ENCODE data around the gene FKBP7.
"Not testable (repeated sequence)": the region's sequence is repeated elsewhere in the genome, so short reads cannot be mapped to it uniquely, and the experiment has no call there.

The FKBP7 gene, protein sequence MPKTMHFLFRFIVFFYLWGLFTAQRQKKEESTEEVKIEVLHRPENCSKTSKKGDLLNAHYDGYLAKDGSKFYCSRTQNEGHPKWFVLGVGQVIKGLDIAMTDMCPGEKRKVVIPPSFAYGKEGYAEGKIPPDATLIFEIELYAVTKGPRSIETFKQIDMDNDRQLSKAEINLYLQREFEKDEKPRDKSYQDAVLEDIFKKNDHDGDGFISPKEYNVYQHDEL

DNA sequence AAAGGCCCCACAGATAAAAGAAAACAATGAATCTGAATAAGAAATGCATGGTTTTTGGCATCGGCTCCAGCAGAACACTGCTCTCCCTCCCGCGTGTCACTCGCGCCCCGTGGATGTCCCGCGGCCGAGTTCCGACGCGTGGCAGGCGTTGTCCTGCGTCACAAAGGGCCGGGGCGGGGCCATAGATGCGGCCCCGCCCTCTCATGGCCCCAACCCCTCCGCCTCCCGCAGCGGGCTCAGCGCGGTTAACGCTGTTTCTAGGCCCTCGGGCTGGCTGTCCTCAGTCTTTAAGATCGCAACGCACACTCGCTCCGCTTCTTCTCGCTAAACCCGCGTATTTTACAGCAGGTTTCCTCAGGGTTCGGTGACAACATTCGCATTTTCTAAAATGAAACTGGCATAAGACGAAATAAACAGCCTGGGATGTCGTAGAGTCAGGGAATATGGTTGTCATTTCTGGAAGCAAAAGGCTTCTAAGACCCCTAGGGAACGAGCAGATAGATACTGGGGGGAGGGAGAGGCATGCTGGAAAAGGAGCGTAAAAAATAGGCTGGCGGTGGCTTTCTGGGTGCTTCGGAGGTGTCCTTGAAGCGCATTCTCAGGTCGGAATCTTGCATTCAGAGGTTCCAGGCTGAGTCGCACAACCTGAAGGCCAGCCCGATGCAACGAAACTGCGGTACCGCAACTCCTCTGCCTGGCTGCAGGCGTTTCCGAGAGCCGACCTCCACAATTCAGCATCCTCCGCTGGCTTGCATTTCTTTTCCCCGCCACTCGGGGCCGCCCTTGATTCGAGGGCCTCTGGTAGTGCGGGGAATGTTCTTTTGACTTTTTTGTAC, at the start of gene FKBP7:
Gene FKBP7 (minus strand): TSS at position 162 of the 836 bp plus-strand sequence. CDS start 101 bp downstream, at position 61.
- peak; percentile 89 for DNase-seq

DNA sequence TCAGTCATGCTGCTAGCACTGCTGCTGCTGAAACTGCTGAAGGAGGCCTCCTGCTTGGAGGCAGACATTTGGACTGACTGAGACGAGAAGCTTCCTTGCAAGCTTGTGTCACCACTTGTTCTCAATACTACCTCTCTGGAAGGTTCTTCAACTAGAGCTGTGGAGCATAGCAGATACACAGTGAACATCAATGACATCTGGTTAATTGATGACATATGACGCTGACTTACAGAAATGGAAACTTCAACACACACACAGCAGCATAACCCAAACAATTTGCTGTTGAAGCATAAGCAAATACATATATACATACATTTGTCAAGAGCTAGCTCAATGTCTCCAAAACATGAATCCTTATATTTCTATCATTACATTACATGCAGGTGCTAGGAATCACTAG, 49.2 kb upstream of the FKBP7 start:
- DNase-seq: no peak

DNA sequence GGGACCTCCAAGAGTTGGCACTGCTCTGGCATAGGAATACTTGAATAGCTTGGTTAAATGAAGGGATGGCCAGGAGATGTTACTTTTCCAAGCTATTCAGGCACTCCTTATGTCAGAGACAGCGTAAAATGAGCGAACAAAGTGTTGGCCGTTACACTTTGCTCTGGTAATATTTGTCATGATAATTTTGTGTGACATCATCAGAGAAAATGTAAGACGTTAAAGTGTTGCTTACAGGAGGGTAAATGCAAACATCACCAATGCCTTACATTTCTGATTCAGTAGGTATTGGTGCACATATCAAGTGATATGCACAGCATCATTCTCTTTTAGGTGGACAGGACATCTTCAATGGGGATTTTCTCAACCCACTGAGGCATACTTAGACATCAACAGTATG, 47.9 kb upstream of the FKBP7 start:
- DNase-seq: no peak

DNA sequence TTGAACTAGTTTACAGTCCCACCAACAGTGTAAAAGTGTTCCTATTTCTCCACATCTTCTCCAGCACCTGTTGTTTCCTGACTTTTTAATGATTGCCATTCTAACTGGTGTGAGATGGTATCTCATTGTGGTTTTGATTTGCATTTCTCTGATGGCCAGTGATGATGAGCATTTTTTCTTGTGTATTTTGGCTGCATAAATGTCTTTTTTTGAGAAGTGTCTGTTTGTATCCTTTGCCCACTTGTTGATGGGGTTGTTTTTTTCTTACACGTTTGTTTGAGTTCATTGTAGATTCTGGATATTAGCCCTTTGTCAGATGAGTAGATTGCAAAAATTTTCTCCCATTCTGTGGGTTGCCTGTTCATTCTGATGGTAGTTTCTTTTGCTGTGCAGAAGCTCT, 47.1 kb upstream of the FKBP7 start:
- DNase-seq: not testable (repeated sequence)

DNA sequence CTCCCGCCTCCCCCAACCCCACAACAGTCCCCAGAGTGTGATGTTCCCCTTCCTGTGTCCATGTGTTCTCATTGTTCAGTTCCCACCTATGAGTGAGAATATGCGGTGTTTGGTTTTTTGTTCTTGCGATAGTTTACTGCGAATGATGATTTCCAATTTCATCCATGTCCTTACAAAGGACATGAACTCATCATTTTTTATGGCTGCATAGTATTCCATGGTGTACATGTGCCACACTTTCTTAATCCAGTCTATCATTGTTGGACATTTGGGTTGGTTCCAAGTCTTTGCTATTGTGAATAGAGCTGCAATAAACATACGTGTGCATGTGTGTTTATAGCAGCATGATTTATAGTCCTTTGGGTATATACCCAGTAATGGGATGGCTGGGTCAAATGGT, 46.6 kb upstream of the FKBP7 start:
- not testable (repeated sequence) for DNase-seq

DNA sequence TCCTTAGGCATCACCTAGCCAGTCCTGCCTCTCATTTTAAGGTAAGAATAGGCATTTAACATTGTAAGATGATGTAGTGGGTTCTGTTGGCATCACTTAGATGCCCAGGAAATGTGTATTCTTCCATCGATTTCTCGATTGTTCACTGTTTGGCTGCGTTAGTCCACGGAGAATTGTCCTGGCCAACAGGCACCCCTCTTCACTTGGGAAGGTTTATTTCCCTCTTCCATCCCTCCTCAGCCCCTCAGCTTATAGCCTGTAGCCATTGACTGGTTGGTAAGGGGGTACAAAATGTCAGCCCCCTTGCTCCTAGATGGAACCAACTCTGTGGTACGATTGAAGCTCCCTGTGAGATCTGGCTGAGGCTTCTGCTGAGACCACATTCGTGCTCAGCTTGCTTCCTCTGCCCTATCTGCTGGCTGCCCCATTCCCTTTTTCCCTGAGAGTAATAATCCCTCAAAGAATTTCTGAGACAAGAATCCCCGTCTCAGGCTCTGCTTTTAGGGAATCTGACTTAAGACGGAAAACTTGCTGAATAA, 45.3 kb upstream of the FKBP7 start:
- peak; percentile 7 for DNase-seq

DNA sequence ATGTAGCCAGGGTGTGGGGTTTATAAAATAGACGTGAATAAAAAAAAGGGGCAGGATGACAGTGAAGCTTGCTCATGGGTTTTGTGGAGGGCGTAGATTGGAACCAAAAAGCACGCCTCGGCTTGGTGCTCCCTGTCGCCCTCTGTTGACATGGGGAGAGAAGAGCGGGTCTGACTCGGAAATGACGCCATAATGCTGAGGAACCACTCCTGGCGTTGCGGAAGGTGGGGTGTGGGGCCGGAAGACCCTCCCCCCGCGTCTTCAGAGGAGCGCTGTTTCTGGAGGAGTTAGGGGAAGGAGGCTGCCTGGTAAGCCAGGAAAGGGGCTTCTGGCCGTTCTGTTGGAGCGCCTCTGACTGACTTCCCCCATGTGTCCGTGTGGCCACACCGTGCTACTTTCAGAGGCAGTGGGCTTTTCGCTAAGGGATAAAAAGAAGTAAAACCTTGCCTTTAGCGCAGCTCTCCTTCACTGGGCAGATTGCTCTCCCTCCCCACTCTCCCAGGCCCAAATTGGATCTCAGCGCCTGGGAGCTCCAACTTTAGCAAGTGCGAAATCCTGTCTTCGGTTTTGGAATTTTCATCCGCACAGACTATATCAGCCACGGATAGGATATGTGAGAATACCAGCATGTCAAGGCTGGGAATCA, 44.7 kb upstream of the FKBP7 start:
- peak; percentile 88 for DNase-seq

DNA sequence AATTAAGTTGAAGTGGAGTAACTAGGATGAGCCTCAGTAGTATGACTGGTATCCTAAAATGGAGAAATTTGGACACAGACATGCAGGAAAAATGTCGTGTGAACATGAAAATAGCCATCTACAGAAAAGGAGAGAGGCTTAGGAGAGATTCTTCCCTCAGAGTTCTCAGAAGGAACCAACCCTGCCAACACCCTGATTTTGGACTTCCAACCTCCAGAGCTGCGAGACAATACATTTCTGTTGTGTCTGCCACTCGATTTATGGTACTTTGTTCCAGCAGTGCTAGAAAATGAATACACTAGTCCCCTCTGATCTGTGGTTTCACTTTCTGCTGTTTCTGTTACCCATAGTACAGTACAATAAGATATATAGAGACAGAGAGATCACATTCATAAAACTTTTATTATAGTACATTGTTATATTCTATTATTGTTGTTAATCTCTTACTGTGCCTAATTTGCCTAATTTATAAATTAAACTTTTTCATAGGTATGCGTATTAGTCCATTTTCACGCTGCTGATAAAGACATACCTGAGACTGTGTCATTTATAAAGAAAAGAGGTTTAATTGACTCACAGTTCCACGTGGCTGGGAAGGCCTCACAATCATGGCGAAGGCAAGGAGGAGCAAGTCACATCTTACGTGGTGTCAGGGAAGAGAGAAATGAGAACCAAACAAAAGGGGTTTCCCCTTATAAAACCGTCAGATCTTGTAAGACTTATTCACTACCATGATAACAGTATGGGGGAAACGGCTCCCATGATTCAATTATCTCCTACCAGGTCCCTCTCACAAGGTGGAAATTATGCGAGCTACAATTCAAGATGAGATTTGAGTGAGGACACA, 43.1 kb upstream of the FKBP7 start:
- no peak for DNase-seq

DNA sequence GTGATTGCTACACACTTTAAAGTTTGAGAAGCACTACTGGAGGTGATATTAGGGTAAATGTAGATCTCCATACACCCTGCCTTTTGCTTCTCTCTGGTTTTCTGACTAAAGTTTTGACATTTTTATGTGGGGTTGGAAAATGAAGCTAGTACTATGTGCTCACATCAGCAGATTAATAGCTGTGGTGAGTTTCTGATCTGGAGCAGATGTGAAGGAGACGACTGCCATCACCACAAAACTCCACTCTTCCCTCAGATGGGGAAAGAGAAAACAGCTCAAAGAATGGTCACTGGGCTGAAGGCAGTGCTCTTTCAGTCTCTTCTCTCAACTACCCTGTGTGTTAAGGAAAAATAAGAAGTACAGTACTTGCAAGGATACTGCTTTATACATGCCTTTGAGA, 39.1 kb upstream of the FKBP7 start:
- no peak for DNase-seq

DNA sequence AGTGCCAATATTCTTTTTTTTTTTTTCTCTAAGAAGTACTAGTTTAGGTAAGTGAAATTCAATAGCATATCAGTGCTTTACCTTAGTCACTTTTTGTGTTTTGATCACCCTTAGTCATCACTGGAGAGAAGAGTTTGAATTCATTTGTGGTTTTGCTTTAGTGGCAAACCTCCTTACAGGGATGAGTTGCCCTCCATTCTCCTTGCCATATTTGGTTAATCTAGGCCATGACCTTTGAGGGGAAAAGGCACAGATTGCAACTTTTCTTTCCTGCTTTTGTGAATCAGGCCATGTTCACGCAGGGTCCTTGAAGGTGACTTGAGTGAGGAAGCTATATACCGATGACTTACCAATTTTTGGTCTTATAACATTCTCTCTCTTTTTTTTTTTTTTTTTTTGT, 36.3 kb upstream of the FKBP7 start:
- no peak for DNase-seq

DNA sequence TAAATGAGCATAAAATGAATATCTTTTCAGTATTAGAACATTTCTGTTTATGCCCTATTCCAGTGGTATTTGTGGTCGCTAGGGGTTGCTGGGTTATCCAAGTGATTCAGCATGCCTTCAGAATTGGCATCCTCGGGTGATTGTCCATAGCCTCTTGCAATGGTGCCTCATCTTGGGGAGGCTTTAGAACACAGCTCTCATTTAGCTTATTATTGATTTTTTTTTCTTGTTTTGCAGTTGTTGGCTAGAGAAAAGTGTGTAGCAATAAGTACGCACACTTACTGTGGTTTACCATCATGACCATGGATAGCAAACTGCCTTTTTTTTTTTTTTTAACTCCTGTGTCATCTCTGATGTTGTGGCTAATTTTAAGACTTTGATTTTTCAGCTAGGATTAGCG, 35.5 kb upstream of the FKBP7 start:
- no peak for DNase-seq

DNA sequence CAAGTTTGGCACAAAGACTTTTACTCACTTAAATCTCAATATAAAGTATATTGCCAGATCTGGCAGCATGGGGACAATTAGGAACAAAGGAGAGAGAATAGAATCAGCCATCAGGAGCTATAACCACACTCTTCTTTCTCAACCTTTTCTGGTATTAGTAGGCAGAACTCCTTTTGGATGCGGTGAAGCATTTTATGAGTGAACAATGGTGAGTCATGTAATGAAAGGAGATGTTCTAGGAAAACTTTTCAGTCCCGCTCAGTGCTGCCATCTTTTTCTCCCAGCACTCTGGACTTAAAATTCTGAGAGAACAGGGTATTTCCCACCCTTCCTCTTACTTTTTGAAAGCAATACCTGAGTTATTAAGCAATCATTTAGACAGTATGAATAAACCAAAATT, 34.1 kb upstream of the FKBP7 start:
- DNase-seq: no peak

DNA sequence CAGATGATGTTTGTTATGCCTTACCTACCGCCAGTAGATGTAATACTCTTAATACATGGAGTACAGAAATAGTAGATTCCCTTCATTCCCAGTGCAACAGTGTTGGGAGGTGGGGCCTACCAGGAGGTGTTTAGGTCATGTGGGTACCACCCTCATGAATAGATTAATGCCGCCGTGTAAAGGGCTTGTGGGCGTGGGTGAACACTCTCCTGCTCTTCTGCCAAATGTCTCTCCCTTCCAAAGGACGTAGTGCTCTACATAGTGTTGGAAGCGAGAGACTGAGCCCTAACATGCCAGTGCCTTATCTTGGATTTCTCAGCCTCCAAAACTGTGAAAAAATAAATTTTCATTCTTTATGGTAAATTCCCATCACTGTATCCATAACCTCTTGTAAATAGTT, 32.0 kb upstream of the FKBP7 start:
- no peak for DNase-seq

DNA sequence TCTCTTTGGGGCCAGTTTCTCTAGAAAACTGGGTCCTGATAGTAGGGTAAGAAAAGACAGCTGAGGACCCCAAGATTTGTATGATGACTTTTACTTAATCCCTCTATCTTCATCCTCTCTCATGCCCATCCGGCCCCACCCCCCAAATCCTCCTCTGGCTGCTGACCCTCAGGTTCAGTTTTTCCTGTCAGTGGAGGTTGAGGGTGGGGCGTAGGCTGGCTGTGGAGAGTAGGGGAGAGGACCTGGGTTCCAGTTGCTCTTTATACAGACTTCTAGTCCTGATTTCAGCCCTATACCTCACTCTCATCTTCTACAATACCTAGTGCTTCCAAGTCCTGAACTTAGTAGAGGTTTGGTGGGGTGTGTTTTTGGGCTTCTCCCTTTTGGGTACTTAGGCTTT, 30.2 kb upstream of the FKBP7 start:
- no peak for DNase-seq

DNA sequence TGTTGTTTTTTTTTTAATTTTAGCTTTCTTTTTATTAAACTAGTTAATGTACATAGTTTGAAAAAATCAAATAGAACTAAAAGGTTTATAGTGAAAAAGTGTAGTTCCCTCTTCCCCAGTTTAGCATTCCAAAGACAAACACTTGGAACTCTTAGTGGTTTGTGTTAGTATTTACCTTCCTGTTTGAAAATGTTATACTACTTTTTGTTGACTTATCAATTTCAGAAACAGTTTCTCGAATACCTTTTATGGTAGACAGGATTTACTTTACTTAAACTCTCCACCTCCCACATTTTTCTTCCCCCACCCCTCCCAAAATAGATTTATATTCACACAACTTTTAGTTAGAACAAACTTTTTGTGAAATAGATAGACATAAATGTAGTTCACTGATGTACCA, 28.5 kb upstream of the FKBP7 start:
- DNase-seq: no peak

DNA sequence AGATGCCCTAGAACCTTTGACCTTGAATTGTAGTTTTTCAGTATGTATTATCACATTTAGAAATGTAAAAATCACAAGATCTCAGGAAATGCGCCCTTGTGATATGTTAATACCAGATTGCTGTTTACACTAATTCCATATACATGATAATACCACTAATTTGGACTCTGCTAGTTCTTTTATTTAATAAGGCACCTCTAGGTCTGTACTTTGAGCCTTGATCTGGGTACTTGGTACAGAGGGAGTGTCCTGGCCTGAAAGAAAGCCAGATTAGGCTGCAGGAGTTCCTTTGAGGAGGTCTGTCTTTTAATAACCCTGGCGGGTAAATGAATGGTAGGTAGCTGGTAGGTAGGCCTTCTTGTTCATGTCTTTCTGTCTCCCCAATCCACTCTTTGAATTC, 28.1 kb upstream of the FKBP7 start:
- DNase-seq: no peak

DNA sequence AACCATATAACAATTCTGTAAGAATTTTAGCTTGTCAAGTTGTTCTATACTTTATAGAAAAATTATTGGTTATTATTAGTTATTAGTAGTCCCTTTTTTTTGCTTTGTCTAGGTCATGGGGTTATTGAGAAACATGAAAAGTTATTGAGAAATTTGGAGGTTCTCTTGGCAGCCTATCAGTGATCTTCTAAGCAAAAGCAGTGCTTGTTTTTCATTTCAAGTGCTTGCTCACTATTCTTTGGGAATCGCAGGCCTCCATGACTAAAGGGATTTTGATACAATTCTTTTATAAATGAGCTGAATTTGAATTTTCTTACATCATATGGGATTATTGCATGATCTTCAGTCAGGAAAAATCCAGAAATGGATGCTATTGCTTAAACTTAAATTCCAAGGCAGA, 27.7 kb upstream of the FKBP7 start:
- no peak for DNase-seq

DNA sequence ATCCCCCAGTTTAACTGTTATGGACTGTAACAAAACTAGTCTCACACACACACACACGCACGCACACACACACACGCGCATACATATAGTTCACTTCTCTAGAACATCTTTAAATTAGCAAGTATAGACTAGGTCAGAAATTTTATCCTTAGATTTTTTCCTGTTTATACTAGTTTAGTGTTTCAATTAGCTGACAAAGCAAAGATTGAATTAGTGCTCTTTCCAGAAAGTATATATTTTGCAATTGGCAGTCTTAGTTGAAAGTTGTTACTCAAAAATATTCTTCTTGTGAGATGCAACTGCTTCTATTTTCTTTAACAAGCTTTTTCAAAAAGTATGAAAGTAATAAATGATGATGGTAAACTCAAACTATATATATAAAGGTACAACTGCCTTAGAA, 24.4 kb upstream of the FKBP7 start:
- no peak for DNase-seq

DNA sequence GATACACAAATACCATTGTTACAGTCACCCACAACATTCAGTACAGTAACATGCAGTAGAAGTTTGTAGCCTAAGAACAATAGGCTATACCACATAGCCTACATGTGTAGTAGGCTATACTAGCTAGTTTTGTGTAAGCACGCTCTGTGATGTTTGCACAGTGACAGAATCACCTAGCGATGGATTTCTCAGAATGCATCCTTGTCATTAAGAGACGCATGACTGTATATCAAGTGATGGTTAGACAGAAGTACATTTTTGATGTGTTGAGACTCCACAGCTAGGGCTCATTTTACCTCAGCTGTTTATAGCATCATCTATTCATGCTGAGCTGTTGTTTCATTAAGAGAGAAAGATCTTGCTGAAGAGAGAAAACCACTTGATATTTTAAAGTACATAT, 21.2 kb upstream of the FKBP7 start:
- DNase-seq: no peak

DNA sequence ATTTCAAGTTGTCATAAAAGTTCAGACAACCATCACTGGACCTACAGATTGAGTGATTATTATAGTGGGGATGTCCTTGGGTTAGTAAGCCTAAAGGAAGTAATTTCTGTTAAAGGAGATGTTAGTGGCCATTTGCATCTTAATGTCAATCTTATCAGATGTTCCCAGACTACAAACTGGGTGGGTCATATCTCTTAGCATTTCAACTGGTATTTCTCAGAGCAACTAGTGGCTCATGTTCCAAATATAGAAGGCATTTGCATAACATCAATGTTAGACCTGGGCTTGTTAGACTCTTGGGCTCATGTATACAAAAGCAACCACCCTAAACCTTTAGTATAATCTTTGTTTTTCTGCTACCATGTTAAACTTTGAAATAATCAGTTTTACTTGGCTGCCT, 19.7 kb upstream of the FKBP7 start:
- no peak for DNase-seq

DNA sequence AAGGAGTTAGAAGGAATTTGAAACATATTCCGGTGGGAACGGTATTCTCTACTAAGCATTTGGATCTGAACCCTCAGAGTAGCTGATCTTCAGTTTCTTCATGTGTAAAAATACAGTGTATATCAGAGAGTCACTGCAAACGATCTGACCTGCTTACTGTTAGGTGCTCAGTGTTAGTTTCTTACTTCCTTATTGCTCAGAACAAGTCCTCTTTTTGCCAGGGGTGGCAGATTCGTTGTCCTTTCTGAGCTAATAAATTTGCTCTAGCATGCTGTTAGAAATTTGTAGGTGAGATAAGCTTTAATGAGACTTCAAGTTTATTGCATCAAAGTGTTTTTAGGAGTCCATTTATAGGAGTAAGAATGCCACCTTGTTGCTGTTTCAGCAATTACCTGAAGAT, 17.6 kb upstream of the FKBP7 start:
- DNase-seq: no peak

DNA sequence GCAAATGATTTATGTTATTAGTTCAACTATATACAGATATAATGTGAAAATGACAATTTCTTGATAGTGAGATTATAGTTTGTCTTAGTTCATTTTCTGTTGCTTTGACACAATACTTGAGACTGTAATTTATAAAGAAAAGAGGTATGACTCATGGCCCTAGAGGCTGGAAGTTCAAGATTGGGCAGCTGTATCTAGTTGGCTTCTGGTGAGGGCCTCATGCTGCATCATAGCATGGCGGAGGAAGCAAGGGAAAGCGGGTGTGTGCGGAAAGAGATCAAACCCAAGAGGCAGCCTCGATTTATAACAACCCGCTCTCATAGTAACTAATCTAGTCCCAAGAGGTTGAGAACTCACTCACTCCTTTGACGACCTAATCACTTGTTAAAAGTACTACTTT, 13.2 kb upstream of the FKBP7 start:
- DNase-seq: no peak

DNA sequence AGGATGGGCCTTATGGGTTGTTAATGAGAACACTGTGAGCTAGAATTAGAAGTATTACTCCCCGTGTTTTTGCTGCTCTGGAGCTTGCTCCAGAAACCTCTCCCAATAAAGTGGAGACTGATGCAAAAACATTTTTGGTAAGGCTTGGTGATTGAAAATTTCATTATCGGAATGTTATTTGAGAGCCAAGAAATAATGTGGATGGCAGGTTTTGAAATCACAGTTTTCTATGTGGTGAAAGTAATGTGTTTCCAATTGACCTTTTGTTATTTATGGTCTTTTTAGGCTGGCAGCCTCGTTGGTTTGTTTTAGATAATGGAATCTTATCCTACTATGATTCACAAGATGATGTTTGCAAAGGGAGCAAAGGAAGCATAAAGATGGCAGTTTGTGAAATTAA, 7.0 kb upstream of the FKBP7 start:
- DNase-seq: no peak
